ENCODE data around the gene GABBR2. TPM values are rescaled to one million over a fixed set of nuclear protein-coding genes. Genes with fewer than 3 reads are reported as not detected.

The GABBR2 gene
- total RNA-seq, 4 donors from 2014 or later: under 0.01 to 0.62 TPM; not detected in 2

DNA sequence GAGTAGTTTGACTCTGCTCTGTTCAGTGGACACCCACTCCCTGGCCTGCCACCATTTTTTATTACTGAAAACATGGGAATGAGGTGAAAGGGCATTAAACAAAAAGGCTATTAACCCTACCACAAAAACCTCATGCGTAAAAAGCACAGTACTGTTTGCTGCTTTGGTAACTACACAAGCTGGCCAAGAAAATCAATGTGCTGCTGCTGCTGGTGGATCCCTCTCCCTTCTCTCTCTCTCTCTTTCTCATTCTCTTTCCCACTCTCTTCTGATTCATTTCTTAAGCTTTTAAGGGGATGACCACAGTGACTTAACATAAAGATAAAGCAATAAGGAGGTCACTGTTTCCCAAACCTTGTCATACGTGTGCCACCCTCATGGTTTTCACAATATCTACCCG, 270.1 kb downstream of the GABBR2 start:
- TF ChIP-seq, protein P1, sequence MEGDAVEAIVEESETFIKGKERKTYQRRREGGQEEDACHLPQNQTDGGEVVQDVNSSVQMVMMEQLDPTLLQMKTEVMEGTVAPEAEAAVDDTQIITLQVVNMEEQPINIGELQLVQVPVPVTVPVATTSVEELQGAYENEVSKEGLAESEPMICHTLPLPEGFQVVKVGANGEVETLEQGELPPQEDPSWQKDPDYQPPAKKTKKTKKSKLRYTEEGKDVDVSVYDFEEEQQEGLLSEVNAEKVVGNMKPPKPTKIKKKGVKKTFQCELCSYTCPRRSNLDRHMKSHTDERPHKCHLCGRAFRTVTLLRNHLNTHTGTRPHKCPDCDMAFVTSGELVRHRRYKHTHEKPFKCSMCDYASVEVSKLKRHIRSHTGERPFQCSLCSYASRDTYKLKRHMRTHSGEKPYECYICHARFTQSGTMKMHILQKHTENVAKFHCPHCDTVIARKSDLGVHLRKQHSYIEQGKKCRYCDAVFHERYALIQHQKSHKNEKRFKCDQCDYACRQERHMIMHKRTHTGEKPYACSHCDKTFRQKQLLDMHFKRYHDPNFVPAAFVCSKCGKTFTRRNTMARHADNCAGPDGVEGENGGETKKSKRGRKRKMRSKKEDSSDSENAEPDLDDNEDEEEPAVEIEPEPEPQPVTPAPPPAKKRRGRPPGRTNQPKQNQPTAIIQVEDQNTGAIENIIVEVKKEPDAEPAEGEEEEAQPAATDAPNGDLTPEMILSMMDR (IDR thresholded peaks at IDR 0.05): no peak
- no peak for TF ChIP-seq POLR2A (IDR thresholded peaks at IDR 0.05)
- intact Hi-C loops (cut with DNase I; ENCODE audit: low total_unique reads): no loop called here
- Histone ChIP-seq H3K27ac (no peak overlapping the region), H3K9me3 (no peaks in the 10 kb centered on the region), H3K4me1 (no peaks in the 10 kb centered on the region), H3K4me3 (no peak overlapping the region), H3K27me3 (no peaks in the 10 kb centered on the region), H3K36me3 (no peaks in the 10 kb centered on the region)
- DNase-seq: no peak

DNA sequence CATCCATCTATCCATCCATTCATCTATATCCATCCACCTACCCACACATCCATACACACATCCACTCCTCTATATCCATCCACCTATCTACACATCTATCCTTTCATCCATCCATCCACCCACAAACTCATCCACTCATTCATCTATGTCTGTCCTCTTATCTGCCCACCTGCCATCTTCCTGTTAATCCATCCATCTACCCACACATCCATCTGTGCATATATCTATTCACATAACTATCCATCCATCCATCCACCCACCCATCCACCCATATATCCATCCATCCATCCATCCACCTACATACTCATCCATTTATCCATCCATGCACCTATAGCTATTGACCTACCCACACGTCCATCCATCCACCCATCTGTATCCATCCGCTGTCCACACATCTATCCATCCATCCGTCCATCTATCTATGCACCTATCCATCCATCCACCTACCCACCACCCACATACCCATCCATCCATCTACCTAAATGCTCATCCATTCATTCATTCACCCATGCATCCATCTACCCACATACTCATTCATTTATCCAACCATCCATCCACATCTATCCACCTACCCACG, 271.2 kb downstream of the GABBR2 start:
- no peak for DNase-seq
- intact Hi-C loops (cut with DNase I; ENCODE audit: low total_unique reads): no loop called here
- Histone ChIP-seq H3K27me3 (no peaks in the 10 kb centered on the region), H3K4me3 (no peak overlapping the region), H3K36me3 (no peaks in the 10 kb centered on the region), H3K27ac (no peak overlapping the region), H3K9me3 (no peaks in the 10 kb centered on the region), H3K4me1 (no peaks in the 10 kb centered on the region)
- no peak for TF ChIP-seq POLR2A (IDR thresholded peaks at IDR 0.05)
- TF ChIP-seq, protein P1 (IDR thresholded peaks at IDR 0.05): no peak

DNA sequence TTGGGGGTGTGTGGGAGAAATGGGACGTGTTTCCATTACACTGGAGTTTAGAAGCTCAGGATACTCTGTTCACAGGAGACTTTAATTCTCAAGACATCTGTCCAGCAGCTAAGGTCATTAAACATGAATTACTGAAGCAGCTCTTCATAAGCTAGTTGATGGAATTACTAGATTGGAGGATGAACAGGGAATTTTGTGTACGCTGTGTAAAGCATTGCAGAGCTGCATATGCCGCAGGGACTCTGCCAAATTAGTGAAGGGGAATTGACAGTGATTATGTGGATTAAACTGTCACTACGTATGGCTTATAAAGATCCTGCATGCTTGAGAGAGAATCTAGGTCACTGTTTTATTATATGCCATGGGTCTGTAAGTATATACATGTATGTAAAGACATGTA, 275.8 kb downstream of the GABBR2 start:
- no peaks in the 10 kb centered on the region for H3K27me3 ChIP-seq
- H3K4me3 ChIP-seq: no peak overlapping the region
- no peaks in the 10 kb centered on the region for H3K9me3 ChIP-seq
- DNase-seq: no peak
- H3K27ac ChIP-seq: no peak overlapping the region
- TF ChIP-seq, protein P1 (IDR thresholded peaks at IDR 0.05): no peak
- TF ChIP-seq POLR2A (IDR thresholded peaks at IDR 0.05): no peak
- H3K4me1 ChIP-seq: no peaks in the 10 kb centered on the region
- intact Hi-C loops (cut with DNase I; ENCODE audit: low total_unique reads): no loop called here
- H3K36me3 ChIP-seq: no peaks in the 10 kb centered on the region

DNA sequence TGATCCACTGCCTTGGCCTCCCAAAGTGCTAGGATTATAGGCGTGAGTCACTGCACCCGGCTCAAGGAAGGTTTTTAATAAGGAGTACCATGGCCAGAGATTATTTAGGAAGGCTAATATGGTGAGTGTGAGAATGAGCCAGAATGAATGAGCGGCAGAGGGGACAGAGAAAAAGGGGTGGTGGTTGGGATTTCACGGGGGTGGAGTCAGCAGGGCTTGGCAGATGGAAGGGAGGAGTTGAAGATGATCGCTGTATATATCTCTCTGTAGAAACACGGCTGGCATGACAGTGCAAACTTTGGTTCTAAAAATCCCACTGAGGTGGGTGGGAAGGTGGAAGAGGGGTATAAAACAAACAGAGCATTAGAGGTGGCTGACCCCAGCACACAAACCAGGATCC, 276.6 kb downstream of the GABBR2 start:
- Histone ChIP-seq H3K27ac (no peak overlapping the region), H3K9me3 (no peaks in the 10 kb centered on the region), H3K4me1 (no peaks in the 10 kb centered on the region), H3K27me3 (no peaks in the 10 kb centered on the region), H3K36me3 (no peaks in the 10 kb centered on the region), H3K4me3 (no peak overlapping the region)
- TF ChIP-seq, protein P1 (IDR thresholded peaks at IDR 0.05): no peak
- no peak for TF ChIP-seq POLR2A (IDR thresholded peaks at IDR 0.05)
- DNase-seq: no peak
- intact Hi-C loops (cut with DNase I; ENCODE audit: low total_unique reads): no loop called here

DNA sequence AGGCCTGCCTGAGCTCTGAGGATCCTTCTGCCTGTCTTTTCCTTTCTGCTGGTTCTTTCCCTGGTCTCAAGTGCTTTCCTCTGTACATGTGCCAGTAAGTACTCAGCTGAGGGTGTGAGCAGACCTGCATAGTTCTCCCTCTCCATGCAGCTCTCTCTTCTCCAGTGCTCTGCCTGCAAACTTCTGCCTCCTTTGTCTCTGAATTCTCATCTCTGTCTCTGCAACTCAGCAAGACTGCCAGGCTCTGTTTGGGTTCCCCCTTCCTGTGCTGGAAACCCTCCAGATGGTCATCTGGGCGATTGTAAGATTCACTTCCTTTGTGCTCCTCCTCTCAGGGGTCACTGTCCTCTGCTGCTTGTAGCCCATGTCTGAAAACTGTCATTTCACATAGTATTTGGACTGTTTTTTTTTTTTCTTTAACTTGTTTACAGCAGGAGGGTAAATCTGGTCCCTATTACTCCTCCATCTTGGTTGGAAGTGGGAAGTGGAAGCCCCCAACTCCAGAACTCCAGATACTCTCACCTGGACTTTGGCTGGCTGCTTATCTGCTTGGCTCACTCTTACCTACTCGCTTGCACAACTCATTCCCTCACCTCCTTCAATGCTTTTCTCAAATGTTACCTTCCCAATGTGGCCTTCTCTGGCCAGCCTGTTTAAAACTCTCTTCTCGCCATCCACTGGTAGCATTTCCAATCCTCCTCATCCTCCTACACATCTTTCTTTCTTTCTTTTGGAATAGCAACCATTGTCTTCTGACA, 278.0 kb downstream of the GABBR2 start:
- no peak for DNase-seq
- Histone ChIP-seq H3K27ac (no peak overlapping the region), H3K4me1 (no peaks in the 10 kb centered on the region), H3K27me3 (no peaks in the 10 kb centered on the region), H3K36me3 (no peaks in the 10 kb centered on the region), H3K4me3 (no peak overlapping the region), H3K9me3 (no peaks in the 10 kb centered on the region)
- TF ChIP-seq, protein P1 (IDR thresholded peaks at IDR 0.05): no peak
- no peak for TF ChIP-seq POLR2A (IDR thresholded peaks at IDR 0.05)
- intact Hi-C loops (cut with DNase I; ENCODE audit: low total_unique reads): no loop called here

Measured in uterus (tissue), 4 donors.